RWPE2 (cell line): ENCODE results near the gene PLEKHA3.

Experiments used
- ATAC-seq: fragments of 200-7000 bp; cut with Tn5 transposase; 3 replicates; pipeline ENCODE4 v1.9.1; 2021; ENCODE audit warnings: low read depth
- DNase-seq: peaks from one replicate; pipeline ENCODE4 v3.0.0-alpha.2; 2020; ENCODE audit warnings: low spot score
- H3K27ac ChIP-seq: fragments of 450-650 bp; 2 replicates; pipeline ENCODE4 v1.5.1; 2017; ENCODE audit warnings: mild to moderate bottlenecking; ENCODE audit not compliant: poor library complexity, severe bottlenecking
- H3K27me3 ChIP-seq: fragments of 250-450 bp; sonication (Bioruptor Pico); 2 replicates; pipeline ENCODE4 v1.5.1; 2021; ENCODE audit warnings: mild to moderate bottlenecking, moderate library complexity; ENCODE audit not compliant: insufficient read depth, poor library complexity, severe bottlenecking
- H3K36me3 ChIP-seq: fragments of 250-450 bp; sonication (Bioruptor Pico); 2 replicates; pipeline ENCODE4 v1.5.1; 2020; ENCODE audit warnings: low read depth, mild to moderate bottlenecking, moderate library complexity
- H3K4me1 ChIP-seq: fragments of 250-450 bp; sonication (Bioruptor Pico); 2 replicates; pipeline ENCODE4 v1.5.1; 2021; ENCODE audit warnings: mild to moderate bottlenecking, moderate library complexity; ENCODE audit not compliant: insufficient read depth, poor library complexity, severe bottlenecking
- H3K4me3 ChIP-seq: fragments of 250-450 bp; sonication (Bioruptor Pico); 2 replicates; pipeline ENCODE4 v1.5.1; 2021; ENCODE audit warnings: mild to moderate bottlenecking, moderate library complexity; ENCODE audit not compliant: severe bottlenecking
- H3K9me3 ChIP-seq: fragments of 250-450 bp; sonication (Bioruptor Pico); 2 replicates; pipeline ENCODE4 v1.5.1; 2021; ENCODE audit warnings: mild to moderate bottlenecking, moderate library complexity; ENCODE audit not compliant: severe bottlenecking
- CTCF ChIP-seq: fragments of 450-650 bp; IDR thresholded peaks from one replicate; pipeline ENCODE4 v1.5.1; 2017; ENCODE audit warnings: mild to moderate bottlenecking, moderate library complexity; ENCODE audit not compliant: poor library complexity, severe bottlenecking

The PLEKHA3 gene

GRCh38 chr2:178473373-178473772 is 6.9 kb upstream of the PLEKHA3 start:
- H3K4me1 ChIP-seq: peaks cover 4% of the 10 kb centered on the region
- no peak overlapping the region for H3K4me3 ChIP-seq
- DNase-seq (no peak), ATAC-seq (no peak)
- no peak for TF ChIP-seq CTCF
- no peaks in the 10 kb centered on the region for H3K27me3 ChIP-seq
- no peaks in the 10 kb centered on the region for H3K36me3 ChIP-seq
- no peak overlapping the region for H3K27ac ChIP-seq
- no peaks in the 10 kb centered on the region for H3K9me3 ChIP-seq

- Histone ChIP-seq H3K4me3 (no peak overlapping the region), H3K27ac (no peak overlapping the region), H3K4me1 (peaks cover 4% of the 10 kb centered on the region), H3K27me3 (no peaks in the 10 kb centered on the region), H3K36me3 (no peaks in the 10 kb centered on the region), H3K9me3 (no peaks in the 10 kb centered on the region)
- DNase-seq (no peak), ATAC-seq (no peak)
- no peak for TF ChIP-seq CTCF
Observed at GRCh38 chr2:178473931-178474330, 6.3 kb upstream of the PLEKHA3 start.

GRCh38 chr2:178474560-178474959 is 5.7 kb upstream of the PLEKHA3 start:
- H3K36me3 ChIP-seq: no peaks in the 10 kb centered on the region
- no peaks in the 10 kb centered on the region for H3K27me3 ChIP-seq
- peaks cover 9% of the 10 kb centered on the region for H3K4me1 ChIP-seq
- H3K9me3 ChIP-seq: no peaks in the 10 kb centered on the region
- TF ChIP-seq CTCF: no peak
- no peak overlapping the region for H3K4me3 ChIP-seq
- no peak overlapping the region for H3K27ac ChIP-seq
- DNase-seq (no peak), ATAC-seq (no peak)

- DNase-seq (no peak), ATAC-seq (no peak)
- Histone ChIP-seq H3K36me3 (no peaks in the 10 kb centered on the region), H3K27ac (no peak overlapping the region), H3K4me3 (no peak overlapping the region), H3K27me3 (no peaks in the 10 kb centered on the region), H3K9me3 (no peaks in the 10 kb centered on the region), H3K4me1 (peaks cover 15% of the 10 kb centered on the region)
- TF ChIP-seq CTCF: no peak
Observed at GRCh38 chr2:178476477-178476876, 3.8 kb upstream of the PLEKHA3 start.

- H3K9me3 ChIP-seq: no peaks in the 10 kb centered on the region
- DNase-seq (no peak), ATAC-seq (no peak)
- peaks cover 22% of the 10 kb centered on the region for H3K4me1 ChIP-seq
- no peaks in the 10 kb centered on the region for H3K27me3 ChIP-seq
- H3K27ac ChIP-seq: peak overlapping the region; percentile 48
- H3K4me3 ChIP-seq: peak overlapping the region; percentile 50
- TF ChIP-seq CTCF: no peak
- no peaks in the 10 kb centered on the region for H3K36me3 ChIP-seq
Observed at GRCh38 chr2:178477443-178478129, 2.7 kb upstream of the PLEKHA3 start.
